ENCODE measurements around the gene RNU6-1.

DNA sequence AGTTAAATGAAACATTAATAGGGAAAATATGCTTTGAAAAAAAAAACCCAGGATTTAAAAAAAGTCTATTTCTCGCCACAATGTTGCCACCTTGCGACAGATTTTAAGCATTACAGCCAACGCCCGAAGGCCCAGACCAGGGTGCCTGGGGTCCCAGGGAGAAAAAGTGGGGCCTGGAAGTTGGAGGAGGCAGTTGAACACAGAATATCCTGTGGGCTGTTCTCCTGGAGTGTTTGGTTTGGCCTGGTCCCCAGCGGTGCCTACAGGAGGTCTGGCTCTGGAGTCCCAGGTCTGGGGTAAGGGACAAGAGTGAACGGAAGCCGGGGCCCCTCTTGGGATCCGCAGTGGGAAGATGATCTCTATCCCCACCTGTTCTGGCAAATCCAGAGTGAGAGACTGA, 3.4 kb downstream of the RNU6-1 start:
- TF ChIP-seq, protein P1, sequence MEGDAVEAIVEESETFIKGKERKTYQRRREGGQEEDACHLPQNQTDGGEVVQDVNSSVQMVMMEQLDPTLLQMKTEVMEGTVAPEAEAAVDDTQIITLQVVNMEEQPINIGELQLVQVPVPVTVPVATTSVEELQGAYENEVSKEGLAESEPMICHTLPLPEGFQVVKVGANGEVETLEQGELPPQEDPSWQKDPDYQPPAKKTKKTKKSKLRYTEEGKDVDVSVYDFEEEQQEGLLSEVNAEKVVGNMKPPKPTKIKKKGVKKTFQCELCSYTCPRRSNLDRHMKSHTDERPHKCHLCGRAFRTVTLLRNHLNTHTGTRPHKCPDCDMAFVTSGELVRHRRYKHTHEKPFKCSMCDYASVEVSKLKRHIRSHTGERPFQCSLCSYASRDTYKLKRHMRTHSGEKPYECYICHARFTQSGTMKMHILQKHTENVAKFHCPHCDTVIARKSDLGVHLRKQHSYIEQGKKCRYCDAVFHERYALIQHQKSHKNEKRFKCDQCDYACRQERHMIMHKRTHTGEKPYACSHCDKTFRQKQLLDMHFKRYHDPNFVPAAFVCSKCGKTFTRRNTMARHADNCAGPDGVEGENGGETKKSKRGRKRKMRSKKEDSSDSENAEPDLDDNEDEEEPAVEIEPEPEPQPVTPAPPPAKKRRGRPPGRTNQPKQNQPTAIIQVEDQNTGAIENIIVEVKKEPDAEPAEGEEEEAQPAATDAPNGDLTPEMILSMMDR (IDR thresholded peaks at IDR 0.05), result peak; percentile 95
- no peak for TF ChIP-seq EZH2 (IDR thresholded peaks at IDR 0.05; ENCODE audit: borderline replicate concordance, insufficient read depth, low read depth, low read length, poor library complexity, severe bottlenecking)

Data from B cell (primary cell).